H1 (cell line): Measurements from ENCODE around the gene TM2D1. TPM values are rescaled to one million over a fixed set of nuclear protein-coding genes. Genes with fewer than 3 reads are reported as not detected.

Experiments used
- ATF2 ChIP-seq: IDR thresholded peaks from 2 replicates; pipeline ENCODE4 v1.6.1; 2012; ENCODE audit warnings: low read length, inconsistent platforms
- EP300 ChIP-seq, 2 experiments: IDR thresholded peaks; 1 replicate in 1 of 2; 2 replicates in 1 of 2; pipeline ENCODE4 v1.6.1; 2011 to 2012; ENCODE audit warnings: low read depth in 2 of 2, low read length in 2 of 2, mild to moderate bottlenecking in 2 of 2, borderline replicate concordance in 1 of 2, inconsistent platforms in 1 of 2, moderate library complexity in 1 of 2
- FOSL1 ChIP-seq: IDR thresholded peaks from 2 replicates; pipeline ENCODE4 v1.6.1; 2011; ENCODE audit warnings: mild to moderate bottlenecking, low read depth, low read length, moderate library complexity; ENCODE audit not compliant: insufficient read depth
- MAFK ChIP-seq: IDR thresholded peaks from 2 replicates; pipeline ENCODE4 v1.6.1; 2012; ENCODE audit warnings: low read depth, mild to moderate bottlenecking, improper control_type of control experiment, low read length
- NRF1 ChIP-seq: IDR thresholded peaks from 2 replicates; pipeline ENCODE4 v1.6.1; 2011; ENCODE audit warnings: mild to moderate bottlenecking, low read depth, low read length, improper control_type of control experiment
- SIX5 ChIP-seq: IDR thresholded peaks from 2 replicates; pipeline ENCODE4 v1.6.1; 2011; ENCODE audit warnings: mild to moderate bottlenecking, low read depth, low read length
- TEAD4 ChIP-seq: IDR thresholded peaks from 2 replicates; pipeline ENCODE4 v1.6.1; 2012; ENCODE audit warnings: low read depth, low read length, inconsistent platforms, mixed read lengths
- polyA plus RNA-seq, 7 experiments: library from polyadenylated mRNA; depleted of rRNA in 3 of 7; stranded (reverse) in 5 of 7; unstranded in 2 of 7; fragments of >200 nt in 5 of 7; fragments of 200-250 nt in 2 of 7; gene quantifications; 1 replicate in 5 of 7; 2 replicates in 1 of 7; 4 replicates in 1 of 7; pipeline versions ENCODE4 v1.2.1 to v1.2.3, GENCODE V29; 2011 to 2013; ENCODE audit warnings: missing spikeins in 2 of 7, mixed read lengths in 2 of 7
- total RNA-seq: library from RNA; stranded (reverse); fragmentation: NEBNext Ultra II Directional; extraction: Animal tissue kit (Norgen Biotek cat#: 25700); gene quantifications from 2 replicates; pipeline ENCODE4 v1.2.1, GENCODE V29; 2021

The TM2D1 gene
- total and polyA plus RNA-seq, 2 of the 8 experiments (the other 6 are each of a cell fraction or from before 2014, with no cell fraction given), result 17.7 to 20.5 TPM

DNA sequence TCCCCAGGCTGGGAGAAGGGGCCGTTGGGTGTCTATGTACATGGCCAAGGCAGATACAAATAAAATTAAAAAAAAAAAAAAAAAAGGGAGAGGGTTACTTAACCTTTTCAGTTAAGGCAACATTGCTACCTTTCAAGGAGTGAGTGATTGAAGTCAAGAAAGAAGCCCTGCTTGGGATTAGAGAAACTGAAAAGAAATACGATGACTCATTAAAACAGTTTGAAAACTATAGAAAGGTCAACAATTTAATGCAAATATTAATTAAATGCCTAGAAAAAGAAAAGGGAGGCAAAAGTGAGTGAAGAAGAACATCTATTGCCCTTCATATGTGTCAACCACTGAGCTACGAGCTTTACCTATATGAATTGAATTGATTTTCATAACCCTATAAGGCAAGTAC, 69.5 kb downstream of the TM2D1 start (continued):
- TF ChIP-seq FOSL1, result no peak
- TF ChIP-seq SIX5, result no peak
- TF ChIP-seq NRF1, result no peak
- no peak for TF ChIP-seq EP300 (IDR thresholded peaks at IDR 0.05; ENCODE audit: borderline replicate concordance in 1 of 2, low read depth in 2 of 2, low read length in 2 of 2)
- TF ChIP-seq ATF2, result no peak
- TF ChIP-seq TEAD4, result no peak
- TF ChIP-seq MAFK, result no peak
- TF ChIP-seq, all 59 proteins: peak for 0
